ENCODE data around the gene DAPK1.

Gene DAPK1

GRCh38 chr9:87613265-87614111 lies 115.8 kb downstream of the DAPK1 start:
- no peak for DNase-seq (ENCODE audit: low read depth)

GRCh38 chr9:87614397-87614796 lies 116.7 kb downstream of the DAPK1 start:
- no peak for DNase-seq (ENCODE audit: low read depth)

GRCh38 chr9:87615136-87615535 lies 117.5 kb downstream of the DAPK1 start:
- no peak for DNase-seq (ENCODE audit: low read depth)

GRCh38 chr9:87615547-87616148 lies 118.0 kb downstream of the DAPK1 start:
- no peak for DNase-seq (ENCODE audit: low read depth)

- no peak for DNase-seq (ENCODE audit: low read depth)
Observed at GRCh38 chr9:87618226-87618625, 120.6 kb downstream of the DAPK1 start.

GRCh38 chr9:87618931-87619330 lies 121.3 kb downstream of the DAPK1 start:
- no peak for DNase-seq (ENCODE audit: low read depth)

GRCh38 chr9:87619346-87619745 lies 121.7 kb downstream of the DAPK1 start:
- no peak for DNase-seq (ENCODE audit: low read depth)

GRCh38 chr9:87620731-87621322 lies 123.2 kb downstream of the DAPK1 start:
- DNase-seq (ENCODE audit: low read depth): no peak

GRCh38 chr9:87622098-87622497 lies 124.4 kb downstream of the DAPK1 start:
- no peak for DNase-seq (ENCODE audit: low read depth)

GRCh38 chr9:87622923-87623322 lies 125.3 kb downstream of the DAPK1 start:
- no peak for DNase-seq (ENCODE audit: low read depth)

GRCh38 chr9:87628346-87628745 lies 130.7 kb downstream of the DAPK1 start:
- no peak for DNase-seq (ENCODE audit: low read depth)

- DNase-seq (ENCODE audit: low read depth): no peak
Observed at GRCh38 chr9:87629104-87629503, 131.4 kb downstream of the DAPK1 start.

GRCh38 chr9:87630266-87630665 lies 132.6 kb downstream of the DAPK1 start:
- no peak for DNase-seq (ENCODE audit: low read depth)

- DNase-seq (ENCODE audit: low read depth): no peak
Observed at GRCh38 chr9:87630846-87631245, 133.2 kb downstream of the DAPK1 start.

GRCh38 chr9:87635656-87636501 lies 138.2 kb downstream of the DAPK1 start:
- DNase-seq (ENCODE audit: low read depth): no peak

GRCh38 chr9:87638292-87638691 lies 140.6 kb downstream of the DAPK1 start:
- no peak for DNase-seq (ENCODE audit: low read depth)

- no peak for DNase-seq (ENCODE audit: low read depth)
Observed at GRCh38 chr9:87639949-87640348, 142.3 kb downstream of the DAPK1 start.

GRCh38 chr9:87640385-87640795 lies 142.7 kb downstream of the DAPK1 start:
- no peak for DNase-seq (ENCODE audit: low read depth)

- no peak for DNase-seq (ENCODE audit: low read depth)
Observed at GRCh38 chr9:87641067-87641466, 143.4 kb downstream of the DAPK1 start.

GRCh38 chr9:87642330-87643106 lies 144.9 kb downstream of the DAPK1 start:
- DNase-seq (ENCODE audit: low read depth): no peak

- no peak for DNase-seq (ENCODE audit: low read depth)
Observed at GRCh38 chr9:87643107-87643650, 145.5 kb downstream of the DAPK1 start.
